Bladder microvascular endothelial cell (primary cell): ENCODE results near the gene SIRPB1. TPM values are rescaled to one million over a fixed set of nuclear protein-coding genes. Genes with fewer than 3 reads are reported as not detected.

ENCODE experiments used
- total RNA-seq: library from RNA; depleted of rRNA; stranded (reverse); fragments of >200 nt; gene quantifications from 2 replicates; pipeline ENCODE4 v1.2.3, GENCODE V29; 2014

SIRPB1 gene
- total RNA-seq = 0.16 and 3.3 TPM in 2 replicates

DNA sequence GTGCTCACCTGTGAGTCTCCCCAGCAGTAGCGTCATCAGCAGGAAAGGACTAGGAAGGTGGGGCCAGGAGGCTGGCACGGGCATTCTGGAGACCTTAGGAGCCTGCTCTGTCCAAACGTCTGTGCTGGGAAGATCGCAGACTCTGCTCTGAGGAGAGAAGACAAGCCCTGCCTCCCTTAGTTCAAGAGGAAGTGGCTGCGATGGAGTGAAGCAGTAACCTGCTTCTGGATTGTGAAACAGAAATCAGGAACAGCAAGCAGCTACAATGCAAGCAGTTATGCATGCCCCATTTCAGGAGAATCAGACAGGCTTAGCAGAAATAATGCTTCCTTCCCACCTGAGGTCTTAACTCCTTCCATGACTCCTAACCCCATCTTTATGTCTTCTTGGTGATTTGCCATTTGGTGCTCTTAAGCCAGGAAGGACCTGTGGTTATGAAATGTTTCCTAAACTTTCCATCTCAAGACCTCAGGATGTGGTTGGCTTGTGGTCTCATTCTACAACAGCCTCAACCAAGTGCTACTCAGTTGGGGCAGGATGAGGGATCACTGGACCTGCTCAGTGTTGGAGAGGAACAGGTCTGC lies at the start of gene SIRPB1:
SIRPB1 (minus strand) TSS at position 149 of the 584 bp plus-strand sequence; CDS start at position 84, 65 bp downstream.

DNA sequence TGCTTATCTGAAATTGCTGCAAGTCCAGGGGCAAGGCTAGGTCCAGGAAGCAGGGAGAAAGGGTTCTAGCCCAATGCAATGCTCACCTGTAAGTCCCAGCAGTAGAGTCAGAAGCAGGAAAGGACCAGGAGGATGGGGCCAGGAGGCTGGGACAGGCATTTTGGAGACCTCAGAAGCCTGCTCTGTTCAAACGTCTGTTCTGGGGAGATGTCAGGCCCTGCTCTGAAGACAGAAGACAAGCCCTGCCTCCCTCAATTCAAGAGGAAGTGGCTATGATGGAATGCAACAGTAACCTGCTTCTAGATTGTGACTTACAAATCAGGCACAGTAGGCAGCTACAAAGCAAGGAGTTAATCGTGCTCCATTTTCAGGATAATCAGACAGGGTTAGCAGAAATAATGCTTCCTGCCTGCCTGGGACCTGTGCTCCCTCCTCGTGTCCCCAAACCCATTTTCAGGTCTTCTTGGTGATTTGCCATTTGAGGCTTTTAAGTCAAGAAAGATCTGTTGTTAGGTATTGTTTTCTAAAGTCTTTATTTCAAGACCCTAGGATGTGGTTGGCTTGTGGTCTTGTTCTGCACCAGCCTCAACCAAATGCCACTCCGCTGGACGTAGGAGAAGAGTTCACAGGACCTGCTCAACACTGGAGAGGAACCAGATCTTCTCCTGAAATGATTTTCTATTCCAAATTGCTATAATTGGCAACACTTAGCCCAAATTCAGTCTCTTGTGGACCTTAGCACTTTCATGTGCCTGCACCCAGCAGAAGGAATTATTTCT lies 37.9 kb upstream of the SIRPB1 start, which contains the start of gene SIRPG:
SIRPG (minus strand) TSS at position 224 of the 779 bp plus-strand sequence; CDS start at position 159, 65 bp downstream.

Other genes with a start within 250 kb of the SIRPB1 start
- gene FKBP1A, start 227.0 kb downstream of the SIRPB1 start, total RNA-seq = 181 and 491 TPM in 2 replicates
- 19.3 and 36.1 TPM in 2 replicates for gene NSFL1C, start 153.2 kb downstream of the SIRPB1 start, total RNA-seq
- 1.3 and 2.8 TPM in 2 replicates for gene SIRPB2, start 128.6 kb downstream of the SIRPB1 start, total RNA-seq
- not detected in 2 replicates for gene SIRPD, start 62.3 kb downstream of the SIRPB1 start, total RNA-seq
- not detected in 2 replicates for gene SIRPG, start 37.8 kb upstream of the SIRPB1 start, total RNA-seq